Psoas muscle (tissue), 8 donors: ENCODE measurements around the gene F12. TPM values are rescaled to one million over a fixed set of nuclear protein-coding genes. Genes with fewer than 3 reads are reported as not detected.

Source experiments
- ATAC-seq, 4 donors: fragments of 200-7000 bp; cut with Tn5 transposase; one replicate each; pipeline ENCODE4 v1.9.1; 2020; ENCODE audit warnings: moderate library complexity in 3 of 4, mild to moderate bottlenecking in 2 of 4
- DNase-seq, 2 donors: peaks; one replicate each; pipeline ENCODE4 v3.0.0-alpha.2; 2020
- H3K27ac ChIP-seq: fragments of 200-600 bp; one replicate; pipeline ENCODE4 v1.8.0; 2022
- H3K27me3 ChIP-seq, 3 donors: fragments of 200-600 bp in 1 of 3; one replicate each; pipeline versions ENCODE4 v1.6.1 to v1.8.0; 2013 to 2022; ENCODE audit warnings: low read length in 2 of 3, mild to moderate bottlenecking in 2 of 3, moderate library complexity in 1 of 3; ENCODE audit not compliant: insufficient read depth in 3 of 3
- H3K36me3 ChIP-seq, 2 donors: fragments of 200-600 bp in 1 of 2; one replicate each; pipeline versions ENCODE4 v1.6.1 to v1.8.0; 2013 to 2022; ENCODE audit warnings: low read depth in 1 of 2, mild to moderate bottlenecking in 1 of 2, moderate library complexity in 1 of 2; ENCODE audit not compliant: insufficient read depth in 1 of 2
- H3K4me1 ChIP-seq: fragments of 200-600 bp; one replicate; pipeline ENCODE4 v1.8.0; 2022
- H3K4me3 ChIP-seq: fragments of 200-600 bp; one replicate; pipeline ENCODE4 v1.8.0; 2022; ENCODE audit warnings: mild to moderate bottlenecking
- H3K9me3 ChIP-seq: fragments of 200-600 bp; one replicate; pipeline ENCODE4 v1.8.0; 2022
- CTCF ChIP-seq: fragments of 200-600 bp; IDR thresholded peaks from one replicate; pipeline ENCODE4 v1.8.0; 2022; ENCODE audit warnings: antibody characterized with exemption
- WGBS, 3 donors: extraction: QIAGEN DNeasy Blood & Tissue Kit; methylation state at CpG; one replicate each; pipeline versions ENCODE4 v1.1.6 to v1.1.7; 2013; 5-methylcytosine and 5-hydroxymethylcytosine counted together
- intact Hi-C, 2 donors: fragments of 100-400 bp; cut with DNase I; formaldehyde crosslinking; loops; one replicate each; pipeline versions ENCODE4 v1.11.0 to v1.14.2; 2022
- polyA plus RNA-seq, 3 donors: library from polyadenylated mRNA; stranded (reverse); fragments of 200-250 nt; gene quantifications; one replicate each; pipeline ENCODE4 v1.2.3, GENCODE V29; 2013
- total RNA-seq, 4 donors: library from RNA; stranded (reverse); fragmentation: NEBNext Ultra II Directional in 2 of 4; extraction: Animal tissue kit (Norgen Biotek cat#: 25700) in 2 of 4; gene quantifications; one replicate each; pipeline versions ENCODE4 v1.2.1 to v1.2.4, GENCODE V29; 2021 to 2023
- donor health status: healthy with polysubstance abuse.
- donor health status: DM: no; HTN: no; CAD: no; lungs with moderate emphysema.
- donor health status: Bipolar disorder and iron deficiency.
- donor health status: healthy.
- donor health status: DM: yes; HTN: yes; CAD: no.
- donor health status: DM: no; HTN: no; CAD: no.
- donor health status: DM: no; HTN: no; CAD: no.
- donor health status: DM: yes; HTN: yes; CAD: no.

The F12 gene
- total and polyA plus RNA-seq, 7 donors = 0.06 to 0.81 (median 0.24) TPM; not detected in 3

DNA sequence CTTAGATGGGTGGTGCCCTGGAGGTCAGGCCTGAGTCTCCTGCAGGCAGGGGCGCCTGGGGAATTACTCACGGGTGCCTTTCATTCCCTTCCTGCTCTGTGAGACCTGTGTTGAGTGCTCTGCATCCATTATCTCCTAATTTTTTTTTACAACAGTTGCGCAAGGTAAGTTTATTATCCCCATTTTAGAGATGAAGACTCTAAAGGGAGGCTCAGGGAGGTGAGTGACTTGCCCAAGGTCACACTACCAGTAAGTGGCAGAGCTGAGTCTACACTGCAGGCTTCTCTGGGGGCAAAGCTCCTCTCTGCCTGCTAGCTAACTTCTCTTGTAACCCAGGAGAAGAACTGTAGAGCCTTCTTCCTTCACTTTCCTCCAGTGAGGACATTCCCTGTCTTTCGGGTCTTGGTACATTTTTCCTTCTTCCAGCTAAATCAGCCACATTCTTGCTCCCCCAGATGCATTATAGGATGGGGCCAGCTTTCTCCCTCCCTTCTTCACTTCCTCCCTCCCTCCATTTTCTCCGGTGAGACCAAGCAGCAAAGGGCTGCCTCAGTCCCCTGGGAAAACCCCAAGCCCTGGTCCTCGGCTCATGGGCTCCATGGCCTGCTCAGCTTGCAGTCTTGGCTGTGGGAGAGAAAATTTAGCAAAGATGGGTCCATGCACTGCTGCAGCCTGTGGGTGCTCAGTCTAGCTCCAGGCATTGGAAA, 39.0 kb upstream of the F12 start:
- TF ChIP-seq CTCF = no peak
- Histone ChIP-seq H3K27ac (no peak overlapping the region), H3K36me3 (no peaks in the 10 kb centered on the region), H3K4me3 (no peak overlapping the region), H3K27me3 (peaks cover 0 to 50% (median 7%) of the 10 kb centered on the region in 3 donors), H3K9me3 (no peaks in the 10 kb centered on the region), H3K4me1 (peaks cover 13% of the 10 kb centered on the region)
- ATAC-seq (no peak), DNase-seq (no peak)
- intact Hi-C loops = no loop called here
- 72 to 80% (median 74%) methylated on average over 6 of the region's 6 CpGs for WGBS, 3 donors

DNA sequence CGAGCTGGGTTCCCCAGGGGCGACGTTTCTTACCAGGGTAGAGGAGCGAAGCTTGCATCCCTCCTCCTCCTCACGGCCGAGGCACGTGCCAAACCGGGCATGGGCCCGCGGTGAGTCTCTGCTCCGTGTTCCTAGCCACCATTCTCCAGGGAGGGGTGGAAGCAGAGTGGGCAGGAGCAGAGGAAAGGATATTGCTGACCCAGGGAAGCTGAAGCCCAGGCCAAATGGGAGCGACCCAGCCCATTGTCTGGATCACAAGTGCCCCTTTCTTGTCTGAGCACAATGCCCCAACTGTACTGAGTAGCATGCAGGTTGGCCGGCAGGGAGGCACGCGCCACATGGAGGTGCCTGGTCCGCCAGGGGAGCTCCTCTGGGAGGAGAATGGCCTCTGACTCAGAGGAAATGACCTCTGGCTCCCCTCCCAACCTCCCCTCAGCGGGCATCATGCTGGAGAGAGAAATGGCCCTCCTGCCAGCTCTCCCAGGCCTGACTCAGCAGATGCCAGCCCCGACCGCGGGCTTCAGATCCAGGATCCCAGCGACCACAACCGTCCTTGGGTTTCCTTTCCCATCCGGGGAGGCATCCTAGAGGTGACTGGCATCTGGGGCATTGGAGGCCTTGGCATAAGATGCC, 38.4 kb upstream of the F12 start:
- ATAC-seq (peak; percentile 33 to 78 (median 66)), DNase-seq (peak; percentile 64 to 72)
- Histone ChIP-seq H3K36me3 (no peaks in the 10 kb centered on the region), H3K9me3 (no peaks in the 10 kb centered on the region), H3K4me3 (peak overlapping the region; percentile 74), H3K27me3 (peaks cover 0 to 43% (median 7%) of the 10 kb centered on the region in 3 donors), H3K27ac (no peak overlapping the region), H3K4me1 (peaks cover 13% of the 10 kb centered on the region)
- TF ChIP-seq CTCF = no peak
- intact Hi-C loops = no loop called here
- WGBS, 3 donors = 1 to 8% (median 3%) methylated on average over 23 of the region's 23 CpGs

- Histone ChIP-seq H3K4me1 (peaks cover 13% of the 10 kb centered on the region), H3K27me3 (peaks cover 0 to 38% (median 7%) of the 10 kb centered on the region in 3 donors), H3K4me3 (peak overlapping the region; percentile 74), H3K36me3 (peaks cover 0 to 5% of the 10 kb centered on the region in 2 donors), H3K27ac (no peak overlapping the region), H3K9me3 (no peaks in the 10 kb centered on the region)
- ATAC-seq (peak; percentile 1 to 8 (median 4)), DNase-seq (peak in 1 of 2 donors; percentile 58)
- intact Hi-C loops = no loop called here
- WGBS, 3 donors = 0 to 1% (median 0%) methylated on average over 3 to 47 of the region's 52 CpGs
- TF ChIP-seq CTCF = no peak
These were observed 37.8 kb upstream of the F12 start for GRCh38 chr5:177447066-177447610.

DNA sequence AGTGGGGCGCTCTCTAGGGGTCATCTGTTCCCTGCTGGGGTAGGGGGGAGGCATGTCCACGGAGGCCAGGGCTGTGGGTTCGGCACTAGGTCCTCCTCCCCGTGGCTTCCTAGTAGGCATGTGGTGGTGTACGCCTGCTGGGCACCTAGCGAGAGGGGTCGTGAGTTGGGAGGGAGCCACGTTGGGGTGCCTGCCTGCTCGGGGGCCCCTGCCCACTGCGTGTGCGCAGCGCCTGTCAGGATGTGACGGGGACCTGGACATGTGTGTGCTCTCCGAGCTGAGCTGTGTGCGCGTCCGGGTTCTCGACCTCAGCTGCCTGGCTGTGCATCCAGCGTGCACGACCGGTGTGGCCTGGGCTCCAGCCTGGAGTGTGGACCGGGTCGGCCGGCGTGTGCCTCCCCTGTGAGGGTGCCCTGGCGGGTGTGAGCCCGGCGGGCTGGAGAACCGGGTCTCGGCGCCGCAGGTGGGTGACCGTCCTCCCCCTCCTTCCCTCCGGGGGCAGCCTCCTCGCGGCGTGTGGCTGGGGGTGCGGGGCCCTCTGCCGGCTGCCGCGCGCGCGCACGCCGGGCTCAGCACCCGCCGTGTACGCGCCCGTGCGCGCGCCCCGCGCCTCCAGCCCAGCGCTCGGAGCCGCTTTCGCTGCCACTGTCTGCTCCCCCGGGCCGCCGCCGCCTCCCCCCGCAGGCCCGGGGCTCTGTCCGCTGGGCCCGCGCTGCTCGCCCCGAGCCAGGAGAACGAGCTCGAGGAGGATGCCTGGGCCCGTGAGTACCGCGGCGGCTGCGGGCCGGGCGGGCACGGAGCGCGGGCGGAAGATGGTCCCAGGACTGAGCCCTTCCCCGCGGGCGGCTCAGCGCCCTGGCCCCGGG, 37.1 kb upstream of the F12 start, which contains the start of gene PRR7:
PRR7 (plus strand) TSS at position 615 of the 866 bp plus-strand sequence. CDS start 8,254 bp downstream, outside the sequence.
- Histone ChIP-seq H3K27ac (no peak within 1 kb of the TSS), H3K4me3 (peak within 1 kb of the TSS; percentile 74), H3K4me1 (peaks cover 13% of the 10 kb centered on the region), H3K36me3 (peaks cover 0 to 12% of the 10 kb centered on the region in 2 donors), H3K9me3 (no peaks in the 10 kb centered on the region), H3K27me3 (peaks cover 0 to 34% (median 7%) of the 10 kb centered on the region in 3 donors)
- no peak for TF ChIP-seq CTCF
- peak; percentile 63 to 82 for DNase-seq
- 0 to 1% (median 1%) methylated on average over 44 to 89 of the region's 89 CpGs for WGBS, 3 donors
- intact Hi-C loops = no loop called here
- ATAC-seq = peak; percentile 60 to 84 (median 67)
